Kidney (tissue), 14 donors: Measurements from ENCODE around the gene BBS2. TPM values are rescaled to one million over a fixed set of nuclear protein-coding genes. Genes with fewer than 3 reads are reported as not detected.
A peak's percentile ranks its signal among the peaks of the same experiment; 100 is the strongest.

Experiments
- DNase-seq, 5 donors: peaks; one replicate each; pipeline ENCODE4 v3.0.0-alpha.2; 2013 to 2020
- FAIRE-seq: peaks from 2 replicates; lab custom pipeline; 2012; peaks lifted over from hg19 to GRCh38; lab: Jason Lieb, UNC
- H3K27ac ChIP-seq, 2 donors: one replicate each; pipeline ENCODE4 v1.7.0; 2013; ENCODE audit warnings: low read depth in 2 of 2, low read length in 2 of 2, inconsistent platforms in 1 of 2
- H3K27me3 ChIP-seq: one replicate; pipeline ENCODE4 v1.7.1; 2013; ENCODE audit warnings: low read length, inconsistent platforms; ENCODE audit not compliant: control insufficient read depth, insufficient read depth
- H3K36me3 ChIP-seq, 3 donors: one replicate each; pipeline versions ENCODE4 v1.7.0 to v1.7.1; 2013; ENCODE audit warnings: low read length in 3 of 3, control low read depth in 1 of 3, inconsistent platforms in 1 of 3; ENCODE audit not compliant: insufficient read depth in 3 of 3, control insufficient read depth in 2 of 3
- H3K4me1 ChIP-seq, 3 donors: one replicate each; pipeline versions ENCODE4 v1.7.0 to v1.7.1; 2013; ENCODE audit warnings: low read length in 3 of 3, inconsistent platforms in 1 of 3, low read depth in 1 of 3; ENCODE audit not compliant: control insufficient read depth in 2 of 3, insufficient read depth in 2 of 3
- H3K4me3 ChIP-seq, 3 donors: one replicate each; pipeline versions ENCODE4 v1.7.0 to v1.8.1; 2013; ENCODE audit warnings: low read length in 3 of 3, control low read depth in 1 of 3, inconsistent platforms in 1 of 3
- H3K9ac ChIP-seq, 3 donors: one replicate each; pipeline versions ENCODE4 v1.7.0 to v1.7.1; 2013; ENCODE audit warnings: low read length in 3 of 3, control low read depth in 1 of 3, inconsistent platforms in 1 of 3
- H3K9me3 ChIP-seq, 3 donors: one replicate each; pipeline versions ENCODE4 v1.7.0 to v1.7.1; 2013; ENCODE audit warnings: low read length in 3 of 3, control low read depth in 1 of 3, inconsistent platforms in 1 of 3; ENCODE audit not compliant: control insufficient read depth in 2 of 3, insufficient read depth in 1 of 3
- intact Hi-C: fragments of 100-400 bp; cut with DNase I; formaldehyde crosslinking; loops from one replicate; pipeline ENCODE4 v1.11.1; 2022
- polyA plus RNA-seq: library from polyadenylated mRNA; stranded (reverse); fragments of 350-450 nt; fragmentation: Illumina TruSeq; extraction: RNeasy Lipid Tissue Mini Kit (QIAGEN cat#74804); gene quantifications from one replicate; pipeline ENCODE4 v1.2.3, GENCODE V29; 2014; ENCODE audit warnings: low read depth, low replicate concordance; ENCODE audit not compliant: insufficient read depth
- total RNA-seq: library from RNA; stranded (reverse); fragmentation: NEBNext Ultra II Directional; extraction: Animal tissue kit (Norgen Biotek cat#: 25700); gene quantifications from one replicate; pipeline ENCODE4 v1.2.1, GENCODE V29; 2021
- TF ChIP-seq, protein P1 (sequence below): IDR thresholded peaks from 3 replicates; pipeline ENCODE4 v1.5.1; 2012; ENCODE audit warnings: mild to moderate bottlenecking, moderate library complexity, borderline replicate concordance; ENCODE audit not compliant: insufficient read depth; ENCODE audit errors: extremely low read depth
- donor health status: control.
- donor health status: control.
- donor health status: control.
- donor health status: control.
- donor health status: control.
- donor health status: DM: yes; HTN: yes; CAD: no.
- donor health status: Normal renal cell carcinoma (clear cell type).

BBS2 gene
- total and polyA plus RNA-seq, 2 donors from 2014 or later, result 46.5 to 64.2 TPM

DNA sequence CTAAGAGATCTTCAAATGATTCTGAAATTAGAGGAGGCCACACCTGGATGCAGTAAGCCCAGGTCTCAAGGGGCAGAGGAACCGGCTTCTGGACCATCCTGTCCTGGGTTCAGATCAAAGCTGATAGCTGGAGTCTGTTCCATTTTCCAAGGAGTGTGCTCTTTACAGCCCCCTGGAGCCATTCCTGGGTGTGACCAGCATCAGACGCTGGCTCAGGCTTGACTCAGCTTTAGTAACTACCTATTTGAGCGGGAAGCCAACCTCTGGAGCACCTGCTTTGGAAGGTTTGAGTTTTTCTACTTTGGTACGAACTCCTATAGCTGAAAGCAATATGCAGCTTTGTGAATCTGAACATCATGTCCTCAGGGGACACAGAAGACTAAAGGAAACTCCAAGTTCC is 12.9 kb upstream of the BBS2 start:
- no peak overlapping the region for H3K9ac ChIP-seq
- FAIRE-seq, result no peak
- no peak overlapping the region for H3K4me3 ChIP-seq
- H3K36me3 ChIP-seq, result no peaks in the 10 kb centered on the region
- TF ChIP-seq, protein P1, sequence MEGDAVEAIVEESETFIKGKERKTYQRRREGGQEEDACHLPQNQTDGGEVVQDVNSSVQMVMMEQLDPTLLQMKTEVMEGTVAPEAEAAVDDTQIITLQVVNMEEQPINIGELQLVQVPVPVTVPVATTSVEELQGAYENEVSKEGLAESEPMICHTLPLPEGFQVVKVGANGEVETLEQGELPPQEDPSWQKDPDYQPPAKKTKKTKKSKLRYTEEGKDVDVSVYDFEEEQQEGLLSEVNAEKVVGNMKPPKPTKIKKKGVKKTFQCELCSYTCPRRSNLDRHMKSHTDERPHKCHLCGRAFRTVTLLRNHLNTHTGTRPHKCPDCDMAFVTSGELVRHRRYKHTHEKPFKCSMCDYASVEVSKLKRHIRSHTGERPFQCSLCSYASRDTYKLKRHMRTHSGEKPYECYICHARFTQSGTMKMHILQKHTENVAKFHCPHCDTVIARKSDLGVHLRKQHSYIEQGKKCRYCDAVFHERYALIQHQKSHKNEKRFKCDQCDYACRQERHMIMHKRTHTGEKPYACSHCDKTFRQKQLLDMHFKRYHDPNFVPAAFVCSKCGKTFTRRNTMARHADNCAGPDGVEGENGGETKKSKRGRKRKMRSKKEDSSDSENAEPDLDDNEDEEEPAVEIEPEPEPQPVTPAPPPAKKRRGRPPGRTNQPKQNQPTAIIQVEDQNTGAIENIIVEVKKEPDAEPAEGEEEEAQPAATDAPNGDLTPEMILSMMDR, result no peak
- no peaks in the 10 kb centered on the region for H3K4me1 ChIP-seq
- no peaks in the 10 kb centered on the region for H3K9me3 ChIP-seq
- no peak for DNase-seq
- intact Hi-C loops, result no loop called here
- H3K27ac ChIP-seq, result no peak overlapping the region
- H3K27me3 ChIP-seq, result no peaks in the 10 kb centered on the region

DNA sequence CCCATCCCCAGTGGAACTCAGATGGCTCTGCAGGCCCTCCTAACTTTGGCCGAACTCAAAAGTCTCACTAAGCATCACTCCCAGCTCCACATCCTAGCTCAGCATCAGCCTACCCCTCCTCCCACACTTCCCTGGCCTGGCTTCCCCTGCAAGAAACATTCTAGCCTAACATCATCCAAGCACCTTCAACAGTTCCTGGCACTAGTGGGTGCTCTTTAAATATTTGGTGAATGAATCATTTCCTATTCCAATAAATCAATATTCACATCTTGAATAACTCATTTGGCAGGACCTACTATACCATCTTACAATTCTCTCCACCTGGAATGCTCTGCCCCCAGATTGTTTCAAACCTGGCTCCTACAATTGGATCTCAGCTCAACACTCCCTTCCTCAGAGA is 11.0 kb upstream of the BBS2 start:
- intact Hi-C loops, result no loop called here
- DNase-seq, result no peak

DNA sequence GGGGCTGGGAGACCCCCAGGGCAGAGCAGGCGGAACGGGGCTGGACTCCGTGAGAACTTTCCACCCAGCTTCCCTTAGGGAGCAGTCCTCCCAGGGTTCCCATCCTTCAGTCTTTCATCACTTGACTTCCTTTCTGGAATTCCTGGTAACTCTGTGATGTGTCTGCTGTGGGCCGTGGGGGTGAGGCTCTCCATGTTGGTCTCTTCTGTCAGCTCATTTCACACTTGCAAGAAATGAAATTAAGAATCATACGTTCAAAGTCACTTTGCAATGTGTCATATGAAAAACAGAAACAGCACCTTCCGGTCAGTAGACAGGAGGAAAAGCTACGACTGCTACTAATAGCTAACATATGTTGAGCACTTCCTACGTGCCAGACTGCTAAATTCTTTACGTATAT is 5.4 kb upstream of the BBS2 start:
- Histone ChIP-seq H3K4me3 (no peak overlapping the region), H3K27me3 (no peaks in the 10 kb centered on the region), H3K9ac (no peak overlapping the region), H3K9me3 (no peaks in the 10 kb centered on the region), H3K36me3 (no peaks in the 10 kb centered on the region), H3K27ac (no peak overlapping the region), H3K4me1 (peaks cover 0 to 2% (median 2%) of the 10 kb centered on the region in 3 donors)
- TF ChIP-seq, protein P1, result no peak
- intact Hi-C loops, result no loop called here
- DNase-seq (no peak), FAIRE-seq (no peak)

More for the DNA sequence above, 11.0 kb upstream of the BBS2 start:
- Histone ChIP-seq H3K27me3 (no peaks in the 10 kb centered on the region), H3K4me3 (no peak overlapping the region), H3K27ac (no peak overlapping the region), H3K9ac (no peak overlapping the region), H3K36me3 (no peaks in the 10 kb centered on the region), H3K9me3 (no peaks in the 10 kb centered on the region), H3K4me1 (no peaks in the 10 kb centered on the region)
- no peak for FAIRE-seq
- TF ChIP-seq, protein P1, result no peak

DNA sequence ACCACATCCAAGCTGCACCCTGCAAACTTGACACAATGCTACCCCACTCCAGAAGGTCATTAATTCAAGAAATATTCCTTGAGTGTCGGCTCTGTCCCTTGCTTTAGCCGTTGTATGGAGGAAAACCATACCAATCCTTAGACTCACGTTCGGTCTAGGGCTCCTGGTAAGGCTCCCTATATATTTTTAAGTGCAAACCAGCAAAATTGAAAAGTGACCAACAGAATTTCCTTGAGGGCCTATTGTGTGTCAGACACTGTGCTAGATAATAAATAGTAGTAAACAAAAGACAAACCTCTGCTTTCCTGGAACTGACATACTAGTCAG is 390 bp upstream of the BBS2 start:
- no peak for FAIRE-seq
- peak overlapping the region; percentile 62 to 86 (median 65) for H3K4me3 ChIP-seq
- H3K9me3 ChIP-seq, result no peaks in the 10 kb centered on the region
- intact Hi-C loops, result no loop called here
- no peaks in the 10 kb centered on the region for H3K27me3 ChIP-seq
- TF ChIP-seq, protein P1, result no peak
- no peaks in the 10 kb centered on the region for H3K36me3 ChIP-seq
- no peak for DNase-seq
- H3K4me1 ChIP-seq, result peaks cover 0 to 19% (median 14%) of the 10 kb centered on the region in 3 donors
- peak overlapping the region in 1 of 2 donors; percentile 20 for H3K27ac ChIP-seq
- H3K9ac ChIP-seq, result peak overlapping the region; percentile 12 to 42 (median 36)
